ENCODE data around the gene SNU13.
"Not testable (repeated sequence)": the region's sequence is repeated elsewhere in the genome, so short reads cannot be mapped to it uniquely, and the experiment has no call there.

SNU13 gene

DNA sequence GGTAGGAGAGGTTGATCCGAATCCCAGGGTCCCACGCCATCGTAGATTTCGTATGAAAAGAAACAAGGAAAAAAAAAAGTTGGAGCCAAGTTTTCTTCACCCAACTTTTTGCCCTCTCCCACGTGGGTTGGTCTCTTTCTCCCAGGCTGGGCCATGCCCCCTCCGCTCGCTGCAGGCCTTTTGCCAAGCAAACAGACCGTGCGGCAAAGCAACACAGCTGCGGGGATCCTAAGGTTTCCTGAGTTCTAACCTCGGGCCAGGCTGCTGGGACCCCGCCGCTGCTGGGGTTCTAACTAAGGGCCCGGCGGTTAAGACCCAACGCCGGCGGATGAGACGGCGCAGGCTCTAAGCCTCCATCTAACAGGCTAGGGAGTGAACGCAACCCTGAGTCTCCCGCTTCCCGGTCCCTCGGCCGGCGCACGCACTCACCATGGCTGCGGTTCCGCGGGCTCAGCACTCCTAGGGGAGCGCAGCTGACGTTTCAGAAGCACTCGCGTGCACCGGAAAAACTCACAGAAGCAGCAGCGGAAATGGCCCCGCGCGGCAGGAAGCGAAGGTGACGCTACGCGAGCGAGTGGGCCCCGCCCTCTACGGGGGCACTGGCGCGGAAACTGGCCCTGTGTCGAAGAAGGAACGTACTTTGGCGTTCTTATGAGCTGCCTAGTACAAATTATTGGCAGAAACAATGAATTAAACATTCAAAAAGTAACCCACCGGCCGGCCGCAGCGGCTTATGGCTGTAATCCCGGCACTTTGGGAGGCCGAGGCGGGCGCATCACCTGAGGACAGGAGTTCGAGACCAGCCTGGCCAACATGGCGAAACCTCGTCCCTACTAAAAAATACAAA lies at the start of gene SNU13:
Gene SNU13 (minus strand): TSS at position 503 of the 847 bp plus-strand sequence. CDS start 71 bp downstream, at position 432.
- peak; percentile 60 for DNase-seq

- DNase-seq = not testable (repeated sequence)
These were observed 44.6 kb upstream of the SNU13 start for GRCh38 chr22:41733241-41733640.

DNA sequence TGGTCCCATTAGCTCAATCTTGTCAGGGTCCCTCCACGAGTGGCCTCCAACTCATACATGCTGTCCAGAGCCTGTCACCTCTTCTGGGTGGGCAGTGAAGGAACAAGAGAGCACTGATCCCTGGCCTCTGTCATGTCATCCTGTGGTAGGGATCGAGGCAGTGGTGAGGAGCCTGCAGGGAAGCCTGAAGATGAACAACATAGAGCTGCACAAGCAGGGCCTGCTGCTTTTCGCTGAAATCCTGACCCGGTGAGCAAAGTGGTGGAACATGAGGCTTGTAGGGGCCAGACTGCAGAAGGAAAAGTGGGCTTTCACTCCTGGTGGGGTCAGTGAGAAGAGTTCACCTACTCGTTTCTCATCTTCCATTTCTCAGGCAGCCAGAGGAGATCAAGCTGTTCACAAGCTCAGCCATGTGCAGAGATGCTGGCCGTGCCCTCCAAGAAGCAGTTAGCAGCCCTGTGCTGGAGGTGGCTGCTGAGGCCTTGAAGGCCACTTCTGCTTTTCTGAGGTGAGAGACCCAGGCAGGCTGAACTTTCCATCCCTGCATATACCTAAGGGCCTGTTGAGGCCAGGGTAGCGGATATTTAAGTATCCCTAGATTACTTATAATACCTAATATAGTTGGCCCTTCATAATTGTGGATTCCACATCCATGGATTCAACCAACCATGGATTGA lies 43.6 kb upstream of the SNU13 start:
- DNase-seq = no peak

DNA sequence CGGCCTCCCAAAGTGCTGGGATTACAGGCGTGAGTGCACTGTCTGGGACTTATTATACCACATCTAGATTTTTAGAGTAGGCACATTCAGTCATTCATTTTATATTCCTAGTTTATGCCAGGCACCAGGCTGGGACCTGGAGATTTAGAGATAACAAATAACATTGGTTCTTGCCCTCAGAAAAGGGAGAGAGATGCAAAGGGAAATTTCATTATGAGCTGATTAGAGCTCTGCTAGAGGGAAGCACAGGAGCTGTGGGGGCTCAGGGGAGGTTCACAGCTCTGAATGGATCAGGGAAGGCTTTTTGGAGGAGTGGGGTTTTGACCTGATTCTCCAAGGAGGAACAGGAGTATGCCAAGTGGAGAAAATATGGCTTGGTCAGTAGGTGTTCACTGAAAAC lies 42.9 kb upstream of the SNU13 start:
- no peak for DNase-seq

GRCh38 chr22:41725510-41726110 lies 36.9 kb upstream of the SNU13 start:
- DNase-seq = no peak

GRCh38 chr22:41722496-41722895 lies 33.8 kb upstream of the SNU13 start:
- no peak for DNase-seq

DNA sequence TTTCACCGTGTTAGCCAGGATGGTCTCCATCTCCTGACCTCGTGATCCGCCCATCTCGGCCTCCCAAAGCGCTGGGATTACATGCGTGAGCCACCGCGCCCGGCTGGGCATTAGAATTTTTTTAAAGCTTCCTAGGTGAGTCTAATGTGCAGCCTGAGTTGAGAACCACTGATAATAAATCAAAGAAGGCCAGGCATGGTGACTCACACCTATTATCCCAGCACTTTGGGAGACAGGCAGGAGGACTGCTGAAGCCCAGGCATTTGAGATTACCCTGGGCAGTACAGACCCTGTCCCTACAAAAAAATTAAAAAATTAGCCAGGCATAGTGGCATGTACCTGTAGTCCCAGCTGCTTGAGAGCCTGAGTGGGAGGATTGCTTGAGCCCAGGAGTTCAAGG lies 24.3 kb upstream of the SNU13 start:
- no peak for DNase-seq

- DNase-seq = no peak
These were observed 20.7 kb upstream of the SNU13 start for GRCh38 chr22:41709341-41709740.

- DNase-seq = no peak
These were observed 14.1 kb upstream of the SNU13 start for GRCh38 chr22:41702763-41703162.

GRCh38 chr22:41700108-41700364 lies 11.4 kb upstream of the SNU13 start:
- no peak for DNase-seq

- DNase-seq = no peak
These were observed 10.8 kb upstream of the SNU13 start, which contains the start of gene MEI1 for GRCh38 chr22:41699264-41700107. Gene MEI1, plus strand, starts transcription at chr22:41699503. Its CDS starts 36 bp downstream, at chr22:41699539.

DNA sequence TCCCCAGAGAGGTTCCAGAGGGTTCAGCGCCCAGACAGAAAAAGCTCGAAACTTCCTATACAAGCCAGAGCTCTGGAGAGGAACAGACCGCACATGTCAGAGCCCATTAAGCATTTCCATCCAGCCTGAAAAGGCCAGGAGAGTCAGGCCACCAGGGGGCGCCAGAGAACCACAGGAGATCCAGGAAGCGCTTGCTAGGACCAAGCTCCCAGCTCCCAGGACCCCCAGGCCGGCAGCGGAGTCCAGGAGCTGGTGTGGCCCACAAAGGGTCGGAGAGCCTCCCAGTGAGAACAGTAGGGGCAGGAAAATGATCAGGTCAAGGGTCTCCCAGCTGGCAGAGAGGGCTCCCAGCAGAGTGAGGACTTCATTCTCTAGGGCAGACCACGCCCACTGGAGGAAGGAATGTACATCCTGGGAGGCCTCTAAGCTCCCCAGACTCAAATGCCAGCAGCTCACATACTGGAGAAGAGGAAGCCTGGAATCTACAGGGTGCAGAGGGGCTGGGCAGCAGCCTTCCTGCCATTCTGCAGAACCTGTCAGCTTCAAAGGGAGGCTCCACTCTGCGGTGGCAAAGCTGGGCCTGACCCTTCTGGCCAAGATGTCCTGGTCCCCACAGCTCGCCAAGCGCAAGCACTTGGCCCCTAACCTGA lies 8.6 kb upstream of the SNU13 start:
- peak; percentile 69 for DNase-seq

- DNase-seq = no peak
These were observed 8.0 kb upstream of the SNU13 start for GRCh38 chr22:41696703-41697102.

- DNase-seq = no peak
These were observed 6.5 kb upstream of the SNU13 start for GRCh38 chr22:41695211-41695610.

GRCh38 chr22:41690476-41690875 lies 1.8 kb upstream of the SNU13 start:
- DNase-seq = no peak

DNA sequence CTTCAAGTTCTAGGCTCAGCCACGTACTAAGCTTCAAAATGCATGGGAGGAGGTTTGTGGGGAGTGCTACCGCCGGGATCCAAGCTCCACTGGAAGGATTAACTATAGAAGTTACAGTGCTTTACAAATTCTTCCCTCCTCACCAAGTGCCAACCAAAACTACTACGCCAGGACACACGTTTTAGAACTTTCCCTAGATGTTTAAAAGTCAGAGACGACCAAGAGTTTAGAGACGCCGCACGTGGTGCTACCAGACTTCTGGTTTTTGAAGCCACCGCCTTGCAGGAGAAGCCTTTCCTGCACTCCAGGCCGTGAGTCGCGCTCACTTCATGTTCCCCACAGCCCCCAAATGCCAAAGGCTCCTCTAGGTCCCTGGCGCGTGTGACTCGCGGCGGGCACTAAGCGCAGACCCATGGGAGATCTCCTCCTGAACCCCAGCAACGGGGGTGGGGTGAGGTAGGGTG lies 734 bp downstream of the SNU13 start:
- no peak for DNase-seq

GRCh38 chr22:41686890-41687289 lies 1.8 kb downstream of the SNU13 start:
- DNase-seq = not testable (repeated sequence)

- no peak for DNase-seq
These were observed 4.5 kb downstream of the SNU13 start for GRCh38 chr22:41684194-41684593.

DNA sequence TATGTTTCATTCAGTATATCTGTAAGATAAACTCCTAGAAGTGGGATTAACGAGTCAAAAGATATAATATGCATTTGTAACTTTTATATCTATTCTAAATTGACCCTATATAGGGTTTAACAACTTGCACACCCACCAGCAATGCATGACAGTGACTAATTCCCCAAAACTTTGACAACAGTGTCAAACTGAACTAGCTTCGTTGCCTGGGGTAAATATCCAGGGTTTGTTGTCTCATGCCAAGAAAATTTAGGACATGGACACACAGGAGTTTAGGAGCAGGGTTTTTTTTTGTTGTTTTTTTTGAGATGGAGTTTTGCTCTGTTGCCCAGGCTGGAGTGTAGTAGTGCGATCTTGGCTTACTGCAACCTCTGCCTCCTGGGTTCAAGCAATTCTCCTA lies 5.1 kb downstream of the SNU13 start:
- no peak for DNase-seq

DNA sequence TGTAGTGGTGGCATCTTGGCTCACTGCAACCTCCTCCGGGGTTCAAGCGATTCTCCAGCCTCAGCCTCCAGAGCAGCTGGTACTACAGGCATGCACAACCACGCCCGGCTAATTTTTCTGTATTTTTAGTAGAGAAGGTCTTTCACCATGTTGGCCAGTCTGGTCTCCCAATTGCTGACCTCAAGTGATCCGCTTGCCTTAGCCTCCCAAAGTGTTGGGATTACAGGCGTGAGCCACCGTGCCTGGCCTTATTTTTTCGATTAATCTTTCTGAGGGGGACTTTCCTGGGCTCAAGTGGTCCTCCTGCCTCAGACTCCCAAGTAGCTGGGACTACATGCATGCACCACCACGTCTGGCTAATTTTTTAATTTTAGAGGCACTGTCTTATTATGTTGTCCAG lies 5.6 kb downstream of the SNU13 start:
- no peak for DNase-seq

GRCh38 chr22:41682033-41682807 lies 6.4 kb downstream of the SNU13 start:
- DNase-seq = peak; percentile 16

- no peak for DNase-seq
These were observed 7.1 kb downstream of the SNU13 start for GRCh38 chr22:41681616-41682015.
